GM21390 (cell line): Measurements from ENCODE around the gene KCNQ1OT1.

ENCODE experiments used
- ATAC-seq: cut with Tn5 transposase; IDR thresholded peaks from one replicate; pipeline ENCODE4 v1.9.1; 2021; ENCODE audit not compliant: unreplicated experiment

KCNQ1OT1 gene

GRCh38 chr11:2699531-2700414 is at the start of gene KCNQ1OT1:
Gene KCNQ1OT1 (minus strand): TSS chr11:2699994.
- ATAC-seq, result peak; percentile 86

- ATAC-seq, result no peak
Observed at GRCh38 chr11:2748814-2749554, 49.2 kb upstream of the KCNQ1OT1 start.

GRCh38 chr11:2748061-2748813 is 48.4 kb upstream of the KCNQ1OT1 start:
- no peak for ATAC-seq

- no peak for ATAC-seq
Observed at GRCh38 chr11:2747248-2748027, 47.6 kb upstream of the KCNQ1OT1 start.

GRCh38 chr11:2746401-2747247 is 46.8 kb upstream of the KCNQ1OT1 start:
- ATAC-seq, result no peak

GRCh38 chr11:2745511-2745910 is 45.7 kb upstream of the KCNQ1OT1 start:
- ATAC-seq, result no peak

- ATAC-seq, result no peak
Observed at GRCh38 chr11:2744166-2744565, 44.4 kb upstream of the KCNQ1OT1 start.

GRCh38 chr11:2743427-2744110 is 43.8 kb upstream of the KCNQ1OT1 start:
- no peak for ATAC-seq

- ATAC-seq, result no peak
Observed at GRCh38 chr11:2742611-2743426, 43.0 kb upstream of the KCNQ1OT1 start.

GRCh38 chr11:2742201-2742600 is 42.4 kb upstream of the KCNQ1OT1 start:
- ATAC-seq, result no peak

- no peak for ATAC-seq
Observed at GRCh38 chr11:2741377-2742131, 41.8 kb upstream of the KCNQ1OT1 start.

GRCh38 chr11:2741006-2741376 is 41.2 kb upstream of the KCNQ1OT1 start:
- ATAC-seq, result no peak

- ATAC-seq, result no peak
Observed at GRCh38 chr11:2740275-2740940, 40.6 kb upstream of the KCNQ1OT1 start.

- no peak for ATAC-seq
Observed at GRCh38 chr11:2739531-2740274, 39.9 kb upstream of the KCNQ1OT1 start.

GRCh38 chr11:2738551-2739431 is 39.0 kb upstream of the KCNQ1OT1 start:
- ATAC-seq, result no peak
